GM21528 (cell line): ENCODE measurements around the gene STMP1.
"Not testable (repeated sequence)": the region's sequence is repeated elsewhere in the genome, so short reads cannot be mapped to it uniquely, and the experiment has no call there.

Experiments
- ATAC-seq: cut with Tn5 transposase; IDR thresholded peaks from one replicate; pipeline ENCODE4 v1.9.1; 2021; ENCODE audit warnings: mild to moderate bottlenecking, moderate library complexity; ENCODE audit not compliant: unreplicated experiment, low FRiP score

The STMP1 gene

GRCh38 chr7:135692055-135692454, 29.7 kb downstream of the STMP1 start:
- no peak for ATAC-seq

- not testable (repeated sequence) for ATAC-seq
These were observed 30.3 kb downstream of the STMP1 start for GRCh38 chr7:135692606-135693005.

GRCh38 chr7:135693558-135693957, 31.2 kb downstream of the STMP1 start:
- no peak for ATAC-seq

- ATAC-seq: no peak
These were observed 35.1 kb downstream of the STMP1 start for GRCh38 chr7:135697276-135698049.

- no peak for ATAC-seq
These were observed 41.8 kb downstream of the STMP1 start for GRCh38 chr7:135704074-135704473.

GRCh38 chr7:135704698-135705097, 42.4 kb downstream of the STMP1 start:
- no peak for ATAC-seq

- no peak for ATAC-seq
These were observed 43.9 kb downstream of the STMP1 start for GRCh38 chr7:135706038-135706742.

- no peak for ATAC-seq
These were observed 44.7 kb downstream of the STMP1 start for GRCh38 chr7:135706858-135707569.

- ATAC-seq: no peak
These were observed 45.3 kb downstream of the STMP1 start for GRCh38 chr7:135707570-135707966.

- ATAC-seq: no peak
These were observed 45.7 kb downstream of the STMP1 start for GRCh38 chr7:135708041-135708440.

- ATAC-seq: no peak
These were observed 47.2 kb downstream of the STMP1 start for GRCh38 chr7:135709508-135709907.

GRCh38 chr7:135710417-135711138, 48.3 kb downstream of the STMP1 start:
- no peak for ATAC-seq

- ATAC-seq: no peak
These were observed 48.8 kb downstream of the STMP1 start for GRCh38 chr7:135711139-135711469.

- ATAC-seq: no peak
These were observed 50.0 kb downstream of the STMP1 start for GRCh38 chr7:135712182-135712782.

GRCh38 chr7:135712796-135713195, 50.5 kb downstream of the STMP1 start:
- no peak for ATAC-seq

GRCh38 chr7:135713836-135714470, 51.6 kb downstream of the STMP1 start:
- no peak for ATAC-seq

- ATAC-seq: no peak
These were observed 52.3 kb downstream of the STMP1 start for GRCh38 chr7:135714534-135715009.

GRCh38 chr7:135715055-135715522, 52.8 kb downstream of the STMP1 start:
- ATAC-seq: no peak

GRCh38 chr7:135715673-135716072, 53.4 kb downstream of the STMP1 start:
- no peak for ATAC-seq
